Measurements from ENCODE around the gene GAPVD1. TPM values are rescaled to one million over a fixed set of nuclear protein-coding genes. Genes with fewer than 3 reads are reported as not detected.
"Not testable (repeated sequence)": the region's sequence is repeated elsewhere in the genome, so short reads cannot be mapped to it uniquely, and the experiment has no call there.

The GAPVD1 gene
- total and polyA plus RNA-seq, 2 of the 13 experiments (the other 11 are each of a cell fraction or from before 2014, with no cell fraction given) = 11.1 to 33.2 TPM

DNA sequence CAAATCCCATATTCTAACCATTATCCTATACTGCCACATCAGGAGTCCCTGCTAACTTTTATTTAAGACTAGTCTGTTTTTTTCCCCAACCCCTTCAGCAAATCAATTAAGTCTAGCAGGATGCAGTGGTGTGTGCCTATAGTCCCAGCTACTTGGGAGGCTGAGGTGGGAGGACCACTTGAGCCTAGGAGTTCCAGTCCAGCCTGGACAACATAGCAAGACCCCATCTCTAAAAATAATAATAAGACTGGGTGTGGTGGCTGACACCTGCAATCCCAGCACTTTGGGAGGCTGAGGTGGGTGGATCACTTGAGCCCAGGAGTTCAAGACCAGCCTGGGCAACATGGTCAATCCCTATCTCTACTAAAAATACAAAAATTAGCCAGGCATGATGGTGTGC lies 36.8 kb upstream of the GAPVD1 start:
- POLR2A ChIA-PET = interaction anchor here (2.9 kb wide), 1 partner anchor 16 kb away, joined by 7 read pairs; the partner anchor contains the start of gene HSPA5
- H3K9ac ChIP-seq (ENCODE audit: insufficient read depth, low read depth, low read length); BruUV-seq (replicated peaks); H3K4me1 ChIP-seq (ENCODE audit: insufficient read depth, low read length); ATAC-seq; H2AFZ ChIP-seq (ENCODE audit: low read length); intact Hi-C loops (cut with micrococcal nuclease; ENCODE audit: unreplicated experiment); FAIRE-seq; CTCF ChIA-PET (ENCODE audit: low intra/inter-chr PET ratio, low total read pairs); DNase-seq (ENCODE audit: low spot score); H4K20me1 ChIP-seq (ENCODE audit: insufficient read depth, low read length); H3K27me3 ChIP-seq (ENCODE audit: control insufficient read depth in 1 of 2, insufficient read depth in 2 of 2, low read length in 2 of 2); in situ Hi-C loops (cut with HindIII; ENCODE audit: extremely low pct_ligation_motif_present, low pct_unique_long_range_greater_than_20kb); H3K79me2 ChIP-seq (ENCODE audit: insufficient read depth, low read length); H3K4me2 ChIP-seq (ENCODE audit: low read depth, low read length); H3K4me3 ChIP-seq (replicated peaks in 1 of 3; ENCODE audit: insufficient read depth in 1 of 3, low read depth in 2 of 3, low read length in 3 of 3); H3K27ac ChIP-seq (ENCODE audit: extremely low read length, insufficient read depth, low read length); H3K9me3 ChIP-seq (ENCODE audit: low read length): not testable (repeated sequence)
- TF ChIP-seq ZNF121 (CRISPR knock-in tag; IDR thresholded peaks at IDR 0.05) = peak; percentile 71; the same call in 1 of the 2 replicates
- peaks cover 6 to 45% of the 10 kb centered on the region in 2 experiments; a peak in 4 of 5 replicates for H3K36me3 ChIP-seq (replicated peaks in 1 of 2; ENCODE audit: control insufficient read depth in 1 of 2, insufficient read depth in 2 of 2, low read length in 2 of 2)

DNA sequence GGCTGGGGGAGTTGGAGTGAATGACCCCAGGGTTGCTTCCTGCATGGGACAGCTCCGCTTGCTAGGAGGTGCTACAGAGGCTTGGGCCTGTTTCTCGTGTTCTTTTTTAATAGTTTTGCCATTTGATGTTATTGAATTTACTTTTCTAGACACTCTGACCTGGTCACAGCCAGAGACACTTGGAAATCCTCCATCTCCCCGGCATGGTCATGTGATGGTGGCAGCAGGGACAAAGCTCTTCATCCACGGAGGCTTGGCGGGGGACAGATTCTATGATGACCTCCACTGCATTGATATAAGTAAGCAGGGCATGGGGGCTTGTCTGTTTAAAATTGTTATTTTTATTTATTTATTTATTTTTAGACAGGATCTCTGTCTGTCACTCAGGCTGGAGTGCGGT lies 33.9 kb upstream of the GAPVD1 start:
- Histone ChIP-seq H3K9me3 (ENCODE audit: low read length) (no peaks in the 10 kb centered on the region), H3K4me3 (replicated peaks in 1 of 3; ENCODE audit: insufficient read depth in 1 of 3, low read depth in 2 of 3, low read length in 3 of 3) (no peak overlapping the region), H3K27ac (ENCODE audit: extremely low read length, insufficient read depth, low read length) (no peak overlapping the region), H3K27me3 (ENCODE audit: control insufficient read depth in 1 of 2, insufficient read depth in 2 of 2, low read length in 2 of 2) (no peaks in the 10 kb centered on the region), H3K36me3 (replicated peaks in 1 of 2; ENCODE audit: control insufficient read depth in 1 of 2, insufficient read depth in 2 of 2, low read length in 2 of 2) (peaks cover 3 to 54% of the 10 kb centered on the region in 2 experiments; a peak in 4 of 5 replicates), H3K9ac (ENCODE audit: insufficient read depth, low read depth, low read length) (no peak overlapping the region), H3K4me1 (ENCODE audit: insufficient read depth, low read length) (no peaks in the 10 kb centered on the region), H4K20me1 (ENCODE audit: insufficient read depth, low read length) (no peaks in the 10 kb centered on the region), H2AFZ (ENCODE audit: low read length) (no peak overlapping the region), H3K79me2 (ENCODE audit: insufficient read depth, low read length) (no peaks in the 10 kb centered on the region), H3K4me2 (ENCODE audit: low read depth, low read length) (no peak overlapping the region)
- POLR2A ChIA-PET = interaction anchor here (1.5 kb wide), 1 partner anchor 14 kb away, joined by 3 read pairs; the partner anchor contains the start of gene HSPA5
- BruUV-seq (replicated peaks) = no TSS peak
- no peak for DNase-seq (ENCODE audit: low spot score)
- intact Hi-C loops (cut with micrococcal nuclease; ENCODE audit: unreplicated experiment) (no loop called here), in situ Hi-C loops (cut with HindIII; ENCODE audit: extremely low pct_ligation_motif_present, low pct_unique_long_range_greater_than_20kb) (no loop called here)
- CTCF ChIA-PET (ENCODE audit: low intra/inter-chr PET ratio, low total read pairs) = no interaction called here
- no peak for ATAC-seq
- 96% methylated on average over 6 of the region's 6 CpGs for WGBS (ENCODE audit: low lambda C conversion rate)
- FAIRE-seq = no peak
- TF ChIP-seq, protein P1, sequence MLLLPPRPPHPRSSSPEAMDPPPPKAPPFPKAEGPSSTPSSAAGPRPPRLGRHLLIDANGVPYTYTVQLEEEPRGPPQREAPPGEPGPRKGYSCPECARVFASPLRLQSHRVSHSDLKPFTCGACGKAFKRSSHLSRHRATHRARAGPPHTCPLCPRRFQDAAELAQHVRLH (CRISPR knock-in tag; IDR thresholded peaks at IDR 0.05; ENCODE audit: borderline replicate concordance, low read depth) = no peak
- TF ChIP-seq, protein P2, sequence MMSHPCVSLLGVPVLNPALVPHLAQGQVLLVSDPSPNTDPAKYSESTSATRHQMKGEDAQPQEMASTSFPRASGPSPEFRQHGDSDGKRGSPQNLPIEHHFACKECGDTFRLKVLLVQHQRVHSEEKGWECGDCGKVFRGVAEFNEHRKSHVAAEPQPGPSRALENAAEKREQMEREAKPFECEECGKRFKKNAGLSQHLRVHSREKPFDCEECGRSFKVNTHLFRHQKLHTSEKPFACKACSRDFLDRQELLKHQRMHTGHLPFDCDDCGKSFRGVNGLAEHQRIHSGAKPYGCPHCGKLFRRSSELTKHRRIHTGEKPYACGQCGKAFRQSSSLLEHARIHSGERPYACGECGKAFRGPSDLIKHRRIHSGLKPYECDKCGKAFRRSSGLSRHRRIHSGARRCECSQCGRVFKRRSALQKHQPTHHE (CRISPR knock-in tag; IDR thresholded peaks at IDR 0.05; ENCODE audit: borderline replicate concordance) = no peak
- no peak for TF ChIP-seq BRD4 (CRISPR knock-in tag; IDR thresholded peaks at IDR 0.05)
- TF ChIP-seq JUND (CRISPR knock-in tag; IDR thresholded peaks at IDR 0.05) = no peak
- TF ChIP-seq, protein P3, sequence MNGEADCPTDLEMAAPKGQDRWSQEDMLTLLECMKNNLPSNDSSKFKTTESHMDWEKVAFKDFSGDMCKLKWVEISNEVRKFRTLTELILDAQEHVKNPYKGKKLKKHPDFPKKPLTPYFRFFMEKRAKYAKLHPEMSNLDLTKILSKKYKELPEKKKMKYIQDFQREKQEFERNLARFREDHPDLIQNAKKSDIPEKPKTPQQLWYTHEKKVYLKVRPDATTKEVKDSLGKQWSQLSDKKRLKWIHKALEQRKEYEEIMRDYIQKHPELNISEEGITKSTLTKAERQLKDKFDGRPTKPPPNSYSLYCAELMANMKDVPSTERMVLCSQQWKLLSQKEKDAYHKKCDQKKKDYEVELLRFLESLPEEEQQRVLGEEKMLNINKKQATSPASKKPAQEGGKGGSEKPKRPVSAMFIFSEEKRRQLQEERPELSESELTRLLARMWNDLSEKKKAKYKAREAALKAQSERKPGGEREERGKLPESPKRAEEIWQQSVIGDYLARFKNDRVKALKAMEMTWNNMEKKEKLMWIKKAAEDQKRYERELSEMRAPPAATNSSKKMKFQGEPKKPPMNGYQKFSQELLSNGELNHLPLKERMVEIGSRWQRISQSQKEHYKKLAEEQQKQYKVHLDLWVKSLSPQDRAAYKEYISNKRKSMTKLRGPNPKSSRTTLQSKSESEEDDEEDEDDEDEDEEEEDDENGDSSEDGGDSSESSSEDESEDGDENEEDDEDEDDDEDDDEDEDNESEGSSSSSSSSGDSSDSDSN (CRISPR knock-in tag; IDR thresholded peaks at IDR 0.05) = no peak
- TF ChIP-seq IKZF1 (IDR thresholded peaks at IDR 0.05) = no peak
- TF ChIP-seq ZNF615 (CRISPR knock-in tag; IDR thresholded peaks at IDR 0.05; ENCODE audit: borderline replicate concordance) = no peak
- TF ChIP-seq, protein P4, sequence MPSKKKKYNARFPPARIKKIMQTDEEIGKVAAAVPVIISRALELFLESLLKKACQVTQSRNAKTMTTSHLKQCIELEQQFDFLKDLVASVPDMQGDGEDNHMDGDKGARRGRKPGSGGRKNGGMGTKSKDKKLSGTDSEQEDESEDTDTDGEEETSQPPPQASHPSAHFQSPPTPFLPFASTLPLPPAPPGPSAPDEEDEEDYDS (CRISPR knock-in tag; IDR thresholded peaks at IDR 0.05) = no peak
- TF ChIP-seq ZNF232 (CRISPR knock-in tag; IDR thresholded peaks at IDR 0.05; ENCODE audit: borderline replicate concordance) = no peak
